Epithelial cell of proximal tubule (primary cell): ENCODE results near the gene AFAP1L1. TPM values are rescaled to one million over a fixed set of nuclear protein-coding genes. Genes with fewer than 3 reads are reported as not detected.
"Not testable (repeated sequence)": the region's sequence is repeated elsewhere in the genome, so short reads cannot be mapped to it uniquely, and the experiment has no call there.

Experiments
- DNase-seq: peaks from one replicate; pipeline ENCODE4 v3.0.0-alpha.2; 2011; ENCODE audit warnings: low read depth
- H3K4me3 ChIP-seq: 2 replicates; pipeline ENCODE4 v1.5.1; 2011; ENCODE audit warnings: low read depth, mild to moderate bottlenecking, low read length
- total RNA-seq: library from RNA; depleted of rRNA; stranded (reverse); fragments of >200 nt; gene quantifications from 2 replicates; pipeline ENCODE4 v1.2.3, GENCODE V29; 2015
- TF ChIP-seq, protein P1 (sequence below): conservative IDR thresholded peaks from 2 replicates; pipeline ENCODE4 v1.5.1; 2012; ENCODE audit warnings: low read depth, mild to moderate bottlenecking, low read length

Gene AFAP1L1
- total RNA-seq, 1 donor from 2014 or later, result 17.2 TPM

DNA sequence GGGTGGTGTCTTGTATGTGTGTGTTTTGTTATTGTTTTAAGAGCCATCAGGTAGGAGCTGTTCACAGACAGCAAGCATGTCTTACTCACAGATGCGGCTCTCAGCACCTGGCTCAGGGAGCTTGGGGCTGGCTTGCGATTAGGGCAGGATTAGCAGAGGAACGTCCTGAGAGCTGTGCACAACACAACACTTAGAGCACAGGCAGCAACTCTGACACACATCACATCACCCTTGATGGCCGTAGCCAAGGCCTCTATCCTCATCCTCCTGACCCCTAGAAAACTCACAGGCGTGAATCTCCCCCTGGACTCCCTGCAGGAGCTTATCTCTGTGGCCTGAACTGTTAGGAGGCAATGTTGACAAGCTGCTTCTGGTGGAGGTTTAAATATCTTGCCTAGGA lies 114.5 kb downstream of the AFAP1L1 start:
- H3K4me3 ChIP-seq, result no peak overlapping the region
- TF ChIP-seq, protein P1, sequence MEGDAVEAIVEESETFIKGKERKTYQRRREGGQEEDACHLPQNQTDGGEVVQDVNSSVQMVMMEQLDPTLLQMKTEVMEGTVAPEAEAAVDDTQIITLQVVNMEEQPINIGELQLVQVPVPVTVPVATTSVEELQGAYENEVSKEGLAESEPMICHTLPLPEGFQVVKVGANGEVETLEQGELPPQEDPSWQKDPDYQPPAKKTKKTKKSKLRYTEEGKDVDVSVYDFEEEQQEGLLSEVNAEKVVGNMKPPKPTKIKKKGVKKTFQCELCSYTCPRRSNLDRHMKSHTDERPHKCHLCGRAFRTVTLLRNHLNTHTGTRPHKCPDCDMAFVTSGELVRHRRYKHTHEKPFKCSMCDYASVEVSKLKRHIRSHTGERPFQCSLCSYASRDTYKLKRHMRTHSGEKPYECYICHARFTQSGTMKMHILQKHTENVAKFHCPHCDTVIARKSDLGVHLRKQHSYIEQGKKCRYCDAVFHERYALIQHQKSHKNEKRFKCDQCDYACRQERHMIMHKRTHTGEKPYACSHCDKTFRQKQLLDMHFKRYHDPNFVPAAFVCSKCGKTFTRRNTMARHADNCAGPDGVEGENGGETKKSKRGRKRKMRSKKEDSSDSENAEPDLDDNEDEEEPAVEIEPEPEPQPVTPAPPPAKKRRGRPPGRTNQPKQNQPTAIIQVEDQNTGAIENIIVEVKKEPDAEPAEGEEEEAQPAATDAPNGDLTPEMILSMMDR, result no peak
- DNase-seq, result no peak

DNA sequence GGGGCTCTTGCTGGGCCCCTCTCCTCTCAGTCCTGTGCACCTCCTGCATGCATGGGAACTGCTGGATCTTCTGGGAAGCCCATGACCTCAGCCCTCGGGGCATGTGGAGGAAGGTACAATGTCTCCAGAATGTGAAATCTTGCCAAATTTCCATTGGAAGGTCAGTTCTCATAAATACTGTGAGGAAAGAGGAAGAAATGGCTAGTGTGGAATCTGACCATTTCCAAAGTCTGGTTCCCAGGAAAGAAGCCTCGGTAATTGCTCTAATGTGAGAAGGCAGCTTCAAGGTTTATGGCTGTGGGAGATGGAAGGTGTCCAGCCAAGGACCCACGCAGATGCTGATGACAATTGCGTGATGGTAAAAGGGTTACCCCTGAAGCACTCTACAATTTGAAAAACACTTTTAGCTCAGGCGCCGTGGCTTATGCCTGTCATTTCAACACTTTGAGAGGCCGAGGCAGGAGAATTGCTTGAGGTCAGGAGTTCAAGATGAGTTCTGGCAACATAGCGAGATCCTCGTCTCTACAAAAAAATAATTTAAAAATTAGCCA lies 115.5 kb downstream of the AFAP1L1 start:
- TF ChIP-seq, protein P1, result no peak
- no peak for DNase-seq
- H3K4me3 ChIP-seq, result no peak overlapping the region

DNA sequence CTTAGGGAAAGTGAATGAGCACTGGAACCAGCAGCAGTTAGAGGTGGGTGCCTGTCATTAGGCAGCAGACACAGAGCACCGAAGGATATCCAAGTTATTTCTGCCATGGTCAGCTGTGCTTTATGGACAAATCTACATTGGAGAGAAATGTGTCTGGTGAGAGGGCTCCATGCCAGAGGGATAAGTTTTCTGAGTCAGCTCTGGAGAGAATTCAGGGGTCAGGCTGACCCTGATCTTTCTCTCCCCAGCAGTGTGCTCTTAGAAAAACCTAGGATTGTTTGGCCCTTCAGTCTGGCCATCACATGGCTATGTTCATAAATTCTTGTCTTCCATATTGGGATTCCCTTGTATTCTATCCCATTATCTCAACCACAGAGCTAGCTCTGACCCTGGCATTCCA lies 116.3 kb downstream of the AFAP1L1 start:
- H3K4me3 ChIP-seq, result no peak overlapping the region
- DNase-seq, result no peak
- TF ChIP-seq, protein P1, result no peak

DNA sequence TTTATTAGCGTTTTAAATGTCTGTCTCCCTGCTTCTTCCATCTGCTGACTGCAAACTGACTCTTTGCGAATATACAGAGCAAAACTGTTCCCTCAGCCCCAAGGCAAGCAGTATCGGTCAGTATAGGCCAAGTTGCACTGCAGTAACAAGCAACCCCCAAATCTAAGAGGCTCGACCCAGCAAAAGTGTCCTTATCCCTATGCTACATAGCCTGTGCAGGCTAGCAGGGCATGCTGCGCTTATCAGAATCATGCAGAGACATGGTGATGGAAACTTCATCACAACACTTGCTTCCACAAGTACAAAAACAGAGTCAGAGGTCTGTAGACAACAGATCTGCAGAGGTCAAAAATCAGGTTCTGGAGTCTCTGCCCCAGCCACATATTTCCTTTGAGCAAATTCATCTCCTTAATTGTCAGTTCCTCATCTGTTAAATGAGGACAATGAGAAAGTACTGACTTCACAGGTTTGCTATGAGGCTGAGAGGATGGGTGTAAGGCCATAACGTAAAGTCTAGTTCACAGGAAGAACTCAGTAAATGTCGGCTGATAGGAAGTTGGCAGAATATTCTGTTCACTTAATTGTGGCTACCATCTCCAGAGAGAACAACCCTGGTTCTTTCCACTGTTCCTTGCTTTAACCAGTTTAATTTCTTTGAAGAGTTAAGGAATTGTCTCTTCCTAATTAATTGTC lies 117.0 kb downstream of the AFAP1L1 start:
- DNase-seq, result no peak
- TF ChIP-seq, protein P1, result no peak
- H3K4me3 ChIP-seq, result no peak overlapping the region

DNA sequence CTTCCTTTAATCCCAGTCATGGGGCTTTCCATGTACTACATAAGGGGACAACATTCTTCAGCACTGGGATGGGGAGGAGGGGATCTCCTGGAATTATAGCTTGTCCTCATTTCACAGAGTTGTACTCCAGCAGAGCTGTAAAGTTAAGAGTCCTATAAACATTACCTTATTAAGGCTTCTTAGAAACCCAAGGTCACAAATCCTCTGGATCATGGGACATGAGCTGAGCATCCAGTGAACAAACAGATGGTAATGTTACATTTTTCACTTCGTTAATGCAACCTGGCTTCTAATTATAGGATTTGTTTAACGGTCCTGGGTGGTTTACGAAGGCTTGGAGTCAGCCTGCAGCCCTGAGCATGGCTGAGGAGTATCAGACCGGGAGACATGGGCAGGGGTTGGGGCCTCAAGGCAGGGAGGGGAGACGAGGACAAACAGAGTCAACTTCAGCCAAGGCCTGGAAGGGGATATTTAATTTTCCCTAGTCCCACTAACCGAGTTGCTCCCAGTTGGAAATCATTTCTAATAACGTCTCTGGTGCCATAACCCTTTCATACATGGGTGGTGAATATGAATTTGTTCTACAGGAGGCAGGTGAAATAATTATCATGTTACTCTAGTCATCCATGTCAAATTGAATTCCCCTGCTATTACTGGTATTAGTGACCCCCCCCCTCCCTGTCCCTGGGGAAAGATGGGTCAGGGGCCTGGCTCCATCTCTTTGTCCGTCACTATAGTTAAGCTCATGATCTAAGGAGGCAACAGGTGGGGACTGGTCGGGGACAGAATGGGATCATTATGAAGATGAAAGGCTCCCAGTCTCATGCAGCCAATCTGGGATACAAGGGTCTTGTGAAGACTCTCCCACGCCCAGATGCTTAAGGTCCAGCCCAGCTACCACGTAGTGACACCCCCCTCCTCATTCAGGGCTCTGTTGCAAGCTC lies 118.2 kb downstream of the AFAP1L1 start:
- no peak overlapping the region for H3K4me3 ChIP-seq
- no peak for DNase-seq
- TF ChIP-seq, protein P1, result no peak

DNA sequence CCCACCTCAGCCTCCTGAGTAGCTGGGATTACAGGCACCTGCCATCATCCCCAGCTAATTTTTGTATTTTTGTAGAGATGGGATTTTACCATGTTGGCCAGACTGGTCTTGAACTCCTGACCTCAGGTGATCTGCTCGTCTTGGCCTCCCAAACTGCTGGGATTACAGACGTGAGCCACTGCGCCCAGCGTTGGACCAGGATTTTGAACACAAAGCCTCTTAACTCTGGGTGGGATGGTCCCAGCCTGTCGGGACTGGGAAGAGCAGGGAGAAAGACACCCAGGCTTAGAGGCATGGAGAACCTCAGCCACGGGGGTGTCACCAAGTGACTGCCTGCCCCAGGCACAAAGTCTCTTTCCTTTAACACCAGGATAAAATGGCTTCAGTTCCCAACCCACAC lies 119.4 kb downstream of the AFAP1L1 start:
- not testable (repeated sequence) for H3K4me3 ChIP-seq, DNase-seq

Other genes with a start within 250 kb of the AFAP1L1 start
- 2.3 and 2.7 TPM in 2 replicates for gene SH3TC2, start 208.8 kb upstream of the AFAP1L1 start, total RNA-seq
- 15.6 and 30.1 TPM in 2 replicates for gene ABLIM3, start 130.4 kb upstream of the AFAP1L1 start, total RNA-seq
- gene GRPEL2, start 73.6 kb downstream of the AFAP1L1 start, total RNA-seq, result 15.5 and 21.6 TPM in 2 replicates
- 6.1 and 7.1 TPM in 2 replicates for gene PCYOX1L, start 86.2 kb downstream of the AFAP1L1 start, total RNA-seq
- gene IL17B, start 107.4 kb downstream of the AFAP1L1 start, total RNA-seq, result not detected in 2 replicates